Karpas-422 (cell line): ENCODE results near the gene UST. TPM values are rescaled to one million over a fixed set of nuclear protein-coding genes. Genes with fewer than 3 reads are reported as not detected.
"Not testable (repeated sequence)": the region's sequence is repeated elsewhere in the genome, so short reads cannot be mapped to it uniquely, and the experiment has no call there.

Experiments
- DNase-seq: peaks from one replicate; pipeline ENCODE4 v3.0.0-alpha.2; 2015
- H2AFZ ChIP-seq: fragments of 200-600 bp; sonication (generic); 2 replicates; pipeline ENCODE4 v1.6.1; 2014; ENCODE audit warnings: antibody characterized with exemption, low read length, mixed read lengths
- H3K27ac ChIP-seq: fragments of 200-600 bp; sonication (generic); 2 replicates; pipeline ENCODE4 v1.5.1; 2014; ENCODE audit warnings: mild to moderate bottlenecking, low read length, moderate library complexity
- H3K27me3 ChIP-seq: fragments of 200-600 bp; sonication (generic); 2 replicates; pipeline ENCODE4 v1.6.1; 2014; ENCODE audit warnings: low read length, mixed read lengths
- H3K36me3 ChIP-seq: fragments of 200-600 bp; sonication (generic); 2 replicates; pipeline ENCODE4 v1.6.1; 2014; ENCODE audit warnings: low read length, mixed read lengths; ENCODE audit not compliant: insufficient read depth
- H3K4me1 ChIP-seq: fragments of 200-600 bp; sonication (generic); 2 replicates; pipeline ENCODE4 v1.6.1; 2014; ENCODE audit warnings: mild to moderate bottlenecking, low read length, mixed read lengths
- H3K4me2 ChIP-seq: fragments of 200-600 bp; sonication (generic); 2 replicates; pipeline ENCODE4 v1.6.1; 2014; ENCODE audit warnings: low read length, low read depth, mild to moderate bottlenecking; ENCODE audit not compliant: poor library complexity, severe bottlenecking
- H3K4me3 ChIP-seq: fragments of 200-600 bp; sonication (generic); 2 replicates; pipeline ENCODE4 v1.5.1; 2014; ENCODE audit warnings: mild to moderate bottlenecking, antibody characterized with exemption, low read length, mixed read lengths
- H3K79me2 ChIP-seq: fragments of 200-600 bp; sonication (generic); 2 replicates; pipeline ENCODE4 v1.6.1; 2014; ENCODE audit warnings: mild to moderate bottlenecking, low read length, mixed read lengths
- H3K9ac ChIP-seq: fragments of 200-600 bp; sonication (generic); 2 replicates; pipeline ENCODE4 v1.6.0; 2014; ENCODE audit warnings: low read length
- H3K9me2 ChIP-seq: fragments of 200-600 bp; sonication (generic), shearing (Covaris generic); replicated peaks from 2 replicates; pipeline ENCODE4 v1.6.0; 2014; ENCODE audit warnings: mild to moderate bottlenecking, low read length, moderate library complexity; ENCODE audit not compliant: insufficient read depth
- H3K9me3 ChIP-seq: fragments of 300-700, 200-600 bp; sonication (generic); 2 replicates; pipeline ENCODE4 v1.6.1; 2014; ENCODE audit warnings: low read length, mixed read lengths
- H4K20me1 ChIP-seq: fragments of 200-600 bp; sonication (generic); 2 replicates; pipeline ENCODE4 v1.6.1; 2014; ENCODE audit warnings: mild to moderate bottlenecking, antibody characterized with exemption, low read length, low read depth; ENCODE audit not compliant: insufficient read depth
- total RNA-seq: library from RNA; depleted of rRNA; stranded (reverse); fragments of >200 nt; shearing (Covaris generic); gene quantifications from 2 replicates; pipeline ENCODE4 v1.2.3, GENCODE V29; 2014; ENCODE audit warnings: low replicate concordance

Gene UST
- total RNA-seq, 1 experiment from 2014 or later, result 0.15 TPM

DNA sequence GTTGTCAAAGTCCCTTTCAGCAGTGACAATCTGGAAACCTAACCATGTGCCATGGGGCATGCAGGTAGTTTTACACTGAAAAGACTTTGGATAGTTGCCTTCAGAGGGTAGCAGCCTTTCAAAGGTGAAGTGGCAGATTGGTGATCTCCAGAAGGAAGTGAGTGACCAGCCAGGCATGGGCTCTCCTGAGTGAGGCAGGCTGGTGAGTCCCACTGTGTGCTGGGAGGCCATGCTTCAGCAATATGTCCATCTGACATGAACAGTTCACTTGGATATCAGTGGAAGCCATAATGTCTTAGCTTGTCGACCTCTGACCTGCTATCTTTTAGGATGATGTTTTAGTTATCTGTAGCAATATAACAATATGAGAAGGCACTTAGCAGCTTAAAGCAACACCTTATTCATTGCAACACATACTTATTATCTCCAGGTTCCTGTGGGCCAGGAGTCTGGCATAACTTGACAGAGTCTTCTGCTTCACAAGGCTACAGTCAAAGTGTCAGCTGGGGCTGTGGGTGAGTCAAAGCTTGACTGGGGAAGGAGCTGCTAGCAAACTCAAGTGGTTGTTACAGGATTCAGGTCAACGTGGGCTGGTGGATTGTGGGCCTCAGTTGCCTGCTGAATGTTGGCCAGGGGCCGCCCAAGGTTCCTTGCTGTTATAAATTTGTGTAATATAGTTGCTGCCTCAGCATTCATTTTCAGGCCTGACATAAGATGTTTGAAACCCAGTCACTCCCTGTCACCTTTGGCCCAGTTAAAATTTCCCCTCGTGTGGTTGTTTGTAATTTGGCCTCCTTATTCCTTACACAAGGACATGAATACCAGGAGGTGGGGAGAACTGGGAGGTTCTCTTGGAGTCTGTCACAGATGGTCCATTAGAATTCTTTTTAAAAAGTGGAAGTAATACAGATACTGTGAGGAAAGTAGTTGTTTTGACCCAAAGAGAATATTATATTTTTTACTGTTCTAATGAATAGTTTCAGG lies 100.2 kb downstream of the UST start:
- Histone ChIP-seq H4K20me1 (no peaks in the 10 kb centered on the region), H3K9me2 (no peaks in the 10 kb centered on the region), H3K27me3 (no peaks in the 10 kb centered on the region), H3K36me3 (no peaks in the 10 kb centered on the region), H3K9me3 (no peaks in the 10 kb centered on the region), H2AFZ (no peak overlapping the region), H3K79me2 (no peaks in the 10 kb centered on the region), H3K27ac (no peak overlapping the region), H3K4me2 (no peak overlapping the region), H3K4me1 (no peaks in the 10 kb centered on the region), H3K4me3 (no peak overlapping the region), H3K9ac (no peak overlapping the region)
- DNase-seq, result no peak

DNA sequence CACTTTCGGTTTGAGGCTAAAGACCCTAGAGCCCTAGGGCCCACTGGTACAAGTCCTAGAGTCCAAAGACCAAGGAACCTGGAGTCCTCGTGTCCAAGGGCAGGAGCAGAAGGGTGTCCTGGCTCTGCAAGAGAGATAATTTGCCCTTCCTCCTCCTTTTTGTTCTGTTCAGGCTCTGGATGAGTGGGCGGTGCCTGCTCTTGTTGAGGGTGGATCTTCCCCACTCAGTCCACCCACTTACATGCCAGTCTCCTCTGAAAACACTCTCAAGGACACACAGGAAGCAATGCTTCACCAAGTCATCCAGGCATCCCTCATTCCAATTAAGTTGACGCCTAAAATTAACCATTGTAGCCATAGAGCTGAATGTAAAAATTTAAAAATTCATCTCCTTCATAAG lies 102.1 kb downstream of the UST start:
- H3K9ac ChIP-seq, result no peak overlapping the region
- no peak overlapping the region for H3K4me2 ChIP-seq
- H3K27ac ChIP-seq, result no peak overlapping the region
- DNase-seq, result no peak
- no peaks in the 10 kb centered on the region for H3K27me3 ChIP-seq
- no peaks in the 10 kb centered on the region for H4K20me1 ChIP-seq
- no peak overlapping the region for H2AFZ ChIP-seq
- H3K9me3 ChIP-seq, result no peaks in the 10 kb centered on the region
- H3K9me2 ChIP-seq, result no peaks in the 10 kb centered on the region
- H3K4me1 ChIP-seq, result no peaks in the 10 kb centered on the region
- no peaks in the 10 kb centered on the region for H3K36me3 ChIP-seq
- no peak overlapping the region for H3K4me3 ChIP-seq
- H3K79me2 ChIP-seq, result no peaks in the 10 kb centered on the region

DNA sequence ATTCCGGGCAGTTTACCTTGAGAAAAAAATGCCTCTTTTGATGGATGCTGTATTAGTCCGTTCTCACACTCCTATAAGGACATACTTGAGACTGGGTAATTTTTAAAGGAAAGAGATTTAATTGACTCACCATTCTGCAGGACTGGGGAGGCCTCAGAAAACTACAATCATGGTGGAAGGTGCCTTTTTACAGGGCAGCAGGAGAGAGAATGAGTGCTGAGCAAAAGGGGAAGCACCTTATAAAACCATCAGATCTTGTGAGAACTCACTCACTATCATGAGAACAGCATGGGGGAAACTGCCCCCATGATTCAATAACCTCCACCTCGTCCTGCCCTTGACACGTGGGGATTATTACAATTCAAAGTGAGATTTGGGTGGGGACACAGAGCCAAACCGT lies 102.6 kb downstream of the UST start:
- not testable (repeated sequence) for H3K9me3 ChIP-seq, H3K27ac ChIP-seq, H3K36me3 ChIP-seq, H3K79me2 ChIP-seq, H3K4me1 ChIP-seq, H2AFZ ChIP-seq, H3K9me2 ChIP-seq, H3K4me3 ChIP-seq, H3K9ac ChIP-seq, DNase-seq, H4K20me1 ChIP-seq, H3K4me2 ChIP-seq, H3K27me3 ChIP-seq

- Histone ChIP-seq H3K4me3 (no peak overlapping the region), H3K36me3 (no peaks in the 10 kb centered on the region), H3K9me3 (no peaks in the 10 kb centered on the region), H3K9ac (no peak overlapping the region), H2AFZ (no peak overlapping the region), H3K27me3 (no peaks in the 10 kb centered on the region), H3K9me2 (no peaks in the 10 kb centered on the region), H3K4me2 (no peak overlapping the region), H3K27ac (no peak overlapping the region), H4K20me1 (no peaks in the 10 kb centered on the region), H3K79me2 (no peaks in the 10 kb centered on the region), H3K4me1 (no peaks in the 10 kb centered on the region)
- DNase-seq, result no peak
Measured at GRCh38 chr6:148850964-148851363, 104.1 kb downstream of the UST start.

DNA sequence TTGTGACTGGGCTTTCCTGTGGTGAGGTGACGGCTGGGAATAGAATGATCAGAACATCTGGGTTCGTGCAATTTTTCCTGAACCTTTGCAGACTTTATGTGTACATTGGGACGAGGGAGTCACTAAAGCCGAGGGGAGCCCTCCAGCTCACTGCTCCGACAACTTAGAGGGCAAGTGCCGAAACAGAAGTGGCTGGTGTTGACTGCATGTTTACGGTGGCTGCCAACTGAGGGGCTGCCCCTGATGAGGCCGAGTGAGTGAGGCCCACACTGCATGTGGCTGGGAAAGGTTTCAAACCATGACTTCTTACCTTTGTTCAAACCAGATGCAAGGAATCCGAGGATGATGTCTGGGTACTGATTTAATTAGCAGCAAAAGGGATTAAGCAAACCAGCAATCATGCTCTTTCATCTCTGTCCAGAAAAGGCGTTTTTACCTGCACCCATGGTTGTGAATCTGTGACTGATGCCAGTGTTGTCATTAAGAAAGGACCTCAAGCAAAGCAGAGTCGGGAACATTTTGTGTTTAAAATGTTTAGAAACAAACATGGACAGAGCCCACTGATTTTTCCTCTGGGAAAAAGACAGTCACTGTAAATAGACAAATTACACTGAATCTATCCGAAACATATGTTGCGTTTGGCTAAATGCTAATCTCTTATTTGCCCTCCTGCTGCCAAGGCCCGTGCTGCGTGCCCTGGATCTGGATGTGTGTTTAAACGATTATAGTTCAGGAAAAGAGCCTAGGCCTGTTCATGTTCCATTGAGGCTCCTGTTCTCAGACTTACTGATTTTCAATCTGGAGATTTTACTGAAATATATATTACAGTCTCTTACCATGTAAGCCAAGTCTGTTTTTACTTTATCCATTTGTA lies 105.1 kb downstream of the UST start:
- no peaks in the 10 kb centered on the region for H3K36me3 ChIP-seq
- H3K9me3 ChIP-seq, result no peaks in the 10 kb centered on the region
- no peaks in the 10 kb centered on the region for H3K4me1 ChIP-seq
- H3K9me2 ChIP-seq, result no peaks in the 10 kb centered on the region
- H3K27me3 ChIP-seq, result no peaks in the 10 kb centered on the region
- H3K27ac ChIP-seq, result no peak overlapping the region
- no peak overlapping the region for H3K4me2 ChIP-seq
- no peaks in the 10 kb centered on the region for H3K79me2 ChIP-seq
- no peak for DNase-seq
- H2AFZ ChIP-seq, result no peak overlapping the region
- no peak overlapping the region for H3K9ac ChIP-seq
- no peak overlapping the region for H3K4me3 ChIP-seq
- H4K20me1 ChIP-seq, result no peaks in the 10 kb centered on the region

- H2AFZ ChIP-seq, result no peak overlapping the region
- DNase-seq, result no peak
- H3K79me2 ChIP-seq, result no peaks in the 10 kb centered on the region
- no peak overlapping the region for H3K4me3 ChIP-seq
- no peaks in the 10 kb centered on the region for H3K36me3 ChIP-seq
- H3K9ac ChIP-seq, result no peak overlapping the region
- H3K9me2 ChIP-seq, result no peaks in the 10 kb centered on the region
- no peaks in the 10 kb centered on the region for H4K20me1 ChIP-seq
- H3K4me2 ChIP-seq, result no peak overlapping the region
- no peak overlapping the region for H3K27ac ChIP-seq
- H3K27me3 ChIP-seq, result no peaks in the 10 kb centered on the region
- no peaks in the 10 kb centered on the region for H3K4me1 ChIP-seq
- H3K9me3 ChIP-seq, result no peaks in the 10 kb centered on the region
Measured at GRCh38 chr6:148852688-148853087, 105.9 kb downstream of the UST start.

- H3K9me3 ChIP-seq, H3K27me3 ChIP-seq, H3K27ac ChIP-seq, H2AFZ ChIP-seq, DNase-seq, H3K9ac ChIP-seq, H3K79me2 ChIP-seq, H3K36me3 ChIP-seq, H3K4me2 ChIP-seq, H3K4me1 ChIP-seq, H3K9me2 ChIP-seq, H4K20me1 ChIP-seq, H3K4me3 ChIP-seq: not testable (repeated sequence)
Measured at GRCh38 chr6:148853113-148853512, 106.3 kb downstream of the UST start.

GRCh38 chr6:148854096-148854495 lies 107.3 kb downstream of the UST start:
- Histone ChIP-seq H3K9me3 (no peaks in the 10 kb centered on the region), H3K9ac (no peak overlapping the region), H3K4me3 (no peak overlapping the region), H2AFZ (no peak overlapping the region), H3K4me1 (no peaks in the 10 kb centered on the region), H3K9me2 (no peaks in the 10 kb centered on the region), H3K27me3 (no peaks in the 10 kb centered on the region), H4K20me1 (no peaks in the 10 kb centered on the region), H3K36me3 (no peaks in the 10 kb centered on the region), H3K4me2 (no peak overlapping the region), H3K79me2 (no peaks in the 10 kb centered on the region), H3K27ac (no peak overlapping the region)
- no peak for DNase-seq
